ENCODE results near the gene AK5.

The AK5 gene

DNA sequence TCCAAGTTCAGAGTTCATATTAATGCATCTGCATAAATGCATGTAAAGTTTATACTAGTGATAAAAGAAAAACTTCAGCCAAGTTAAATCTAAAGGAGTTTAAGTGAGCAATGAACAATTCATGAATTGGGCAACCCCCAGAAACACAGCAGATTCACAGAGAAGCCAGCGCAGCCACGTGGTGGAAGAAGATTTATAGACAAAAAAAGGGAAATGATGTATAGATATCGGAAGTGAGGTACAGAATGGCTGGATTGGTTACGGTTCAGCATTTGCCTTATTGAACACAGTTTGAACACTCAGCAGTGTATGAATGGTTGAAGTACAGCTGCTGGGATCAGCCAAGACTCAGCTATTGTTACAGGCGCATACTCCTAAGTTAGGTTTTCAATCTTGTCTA, 5.7 kb downstream of the AK5 start:
- no peak for ATAC-seq
- TF ChIP-seq GLIS3 (CRISPR knock-in tag; IDR thresholded peaks at IDR 0.05), result no peak
- no peak for TF ChIP-seq ZNF565 (CRISPR knock-in tag; conservative IDR thresholded peaks at IDR 0.05; ENCODE audit: low read depth)
- no peak for TF ChIP-seq TCF4 (CRISPR knock-in tag; IDR thresholded peaks at IDR 0.05; ENCODE audit: borderline replicate concordance)
- TF ChIP-seq TOX (CRISPR knock-in tag; IDR thresholded peaks at IDR 0.05; ENCODE audit: borderline replicate concordance), result no peak
- TF ChIP-seq BACH2 (CRISPR knock-in tag; IDR thresholded peaks at IDR 0.05; ENCODE audit: borderline replicate concordance), result no peak
- no peak for TF ChIP-seq RARB (CRISPR knock-in tag; IDR thresholded peaks at IDR 0.05)
- TF ChIP-seq OSR1 (CRISPR knock-in tag; IDR thresholded peaks at IDR 0.05), result no peak
- no peak for TF ChIP-seq ZFP3 (CRISPR knock-in tag; IDR thresholded peaks at IDR 0.05)
- TF ChIP-seq ZNF70 (CRISPR knock-in tag; IDR thresholded peaks at IDR 0.05), result no peak
- TF ChIP-seq ZFP30 (CRISPR knock-in tag; IDR thresholded peaks at IDR 0.05), result no peak
- no peak for TF ChIP-seq ISL1 (CRISPR knock-in tag; IDR thresholded peaks at IDR 0.05)
- no peak for TF ChIP-seq ZNF8 (CRISPR knock-in tag; IDR thresholded peaks at IDR 0.05)
- no peak for TF ChIP-seq CSDC2 (CRISPR knock-in tag; IDR thresholded peaks at IDR 0.05)
- TF ChIP-seq, protein P1, sequence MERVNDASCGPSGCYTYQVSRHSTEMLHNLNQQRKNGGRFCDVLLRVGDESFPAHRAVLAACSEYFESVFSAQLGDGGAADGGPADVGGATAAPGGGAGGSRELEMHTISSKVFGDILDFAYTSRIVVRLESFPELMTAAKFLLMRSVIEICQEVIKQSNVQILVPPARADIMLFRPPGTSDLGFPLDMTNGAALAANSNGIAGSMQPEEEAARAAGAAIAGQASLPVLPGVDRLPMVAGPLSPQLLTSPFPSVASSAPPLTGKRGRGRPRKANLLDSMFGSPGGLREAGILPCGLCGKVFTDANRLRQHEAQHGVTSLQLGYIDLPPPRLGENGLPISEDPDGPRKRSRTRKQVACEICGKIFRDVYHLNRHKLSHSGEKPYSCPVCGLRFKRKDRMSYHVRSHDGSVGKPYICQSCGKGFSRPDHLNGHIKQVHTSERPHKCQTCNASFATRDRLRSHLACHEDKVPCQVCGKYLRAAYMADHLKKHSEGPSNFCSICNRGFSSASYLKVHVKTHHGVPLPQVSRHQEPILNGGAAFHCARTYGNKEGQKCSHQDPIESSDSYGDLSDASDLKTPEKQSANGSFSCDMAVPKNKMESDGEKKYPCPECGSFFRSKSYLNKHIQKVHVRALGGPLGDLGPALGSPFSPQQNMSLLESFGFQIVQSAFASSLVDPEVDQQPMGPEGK (CRISPR knock-in tag; IDR thresholded peaks at IDR 0.05; ENCODE audit: borderline replicate concordance), result no peak
- TF ChIP-seq SNAI2 (CRISPR knock-in tag; IDR thresholded peaks at IDR 0.05), result no peak
- TF ChIP-seq ZC3H10 (CRISPR knock-in tag; IDR thresholded peaks at IDR 0.05), result no peak
- no peak for TF ChIP-seq ARNTL (CRISPR knock-in tag; IDR thresholded peaks at IDR 0.05; ENCODE audit: borderline replicate concordance, low read depth)

- ATAC-seq, result no peak; the same call in 2 of the 3 replicates
- TF ChIP-seq, protein P2, sequence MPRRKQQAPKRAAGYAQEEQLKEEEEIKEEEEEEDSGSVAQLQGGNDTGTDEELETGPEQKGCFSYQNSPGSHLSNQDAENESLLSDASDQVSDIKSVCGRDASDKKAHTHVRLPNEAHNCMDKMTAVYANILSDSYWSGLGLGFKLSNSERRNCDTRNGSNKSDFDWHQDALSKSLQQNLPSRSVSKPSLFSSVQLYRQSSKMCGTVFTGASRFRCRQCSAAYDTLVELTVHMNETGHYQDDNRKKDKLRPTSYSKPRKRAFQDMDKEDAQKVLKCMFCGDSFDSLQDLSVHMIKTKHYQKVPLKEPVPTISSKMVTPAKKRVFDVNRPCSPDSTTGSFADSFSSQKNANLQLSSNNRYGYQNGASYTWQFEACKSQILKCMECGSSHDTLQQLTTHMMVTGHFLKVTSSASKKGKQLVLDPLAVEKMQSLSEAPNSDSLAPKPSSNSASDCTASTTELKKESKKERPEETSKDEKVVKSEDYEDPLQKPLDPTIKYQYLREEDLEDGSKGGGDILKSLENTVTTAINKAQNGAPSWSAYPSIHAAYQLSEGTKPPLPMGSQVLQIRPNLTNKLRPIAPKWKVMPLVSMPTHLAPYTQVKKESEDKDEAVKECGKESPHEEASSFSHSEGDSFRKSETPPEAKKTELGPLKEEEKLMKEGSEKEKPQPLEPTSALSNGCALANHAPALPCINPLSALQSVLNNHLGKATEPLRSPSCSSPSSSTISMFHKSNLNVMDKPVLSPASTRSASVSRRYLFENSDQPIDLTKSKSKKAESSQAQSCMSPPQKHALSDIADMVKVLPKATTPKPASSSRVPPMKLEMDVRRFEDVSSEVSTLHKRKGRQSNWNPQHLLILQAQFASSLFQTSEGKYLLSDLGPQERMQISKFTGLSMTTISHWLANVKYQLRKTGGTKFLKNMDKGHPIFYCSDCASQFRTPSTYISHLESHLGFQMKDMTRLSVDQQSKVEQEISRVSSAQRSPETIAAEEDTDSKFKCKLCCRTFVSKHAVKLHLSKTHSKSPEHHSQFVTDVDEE (CRISPR knock-in tag; IDR thresholded peaks at IDR 0.05), result peak; percentile 23; the same call in 1 of the 2 replicates
- no peak for TF ChIP-seq TCF4 (CRISPR knock-in tag; IDR thresholded peaks at IDR 0.05; ENCODE audit: borderline replicate concordance)
Measured at GRCh38 chr1:77288275-77288674, 6.5 kb downstream of the AK5 start.

DNA sequence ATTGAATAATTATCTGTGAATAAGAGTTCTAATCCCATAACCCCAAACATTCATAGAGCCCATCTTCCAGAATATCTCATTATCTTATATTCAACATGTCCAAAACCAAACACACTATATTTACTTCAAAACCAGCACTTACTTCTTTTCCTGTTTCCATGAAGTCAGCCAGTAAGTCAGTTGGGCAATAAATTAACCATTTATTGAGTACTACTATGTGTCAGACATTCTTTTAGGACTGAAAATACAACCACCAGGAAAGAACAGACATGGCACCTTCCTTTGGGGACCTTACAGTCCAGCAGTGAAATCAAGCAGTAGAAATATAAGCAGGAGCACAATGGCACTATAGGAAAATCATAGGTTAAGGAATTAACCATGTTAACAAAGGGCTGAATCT, 8.8 kb downstream of the AK5 start:
- TF ChIP-seq CSDC2 (CRISPR knock-in tag; IDR thresholded peaks at IDR 0.05), result no peak
- TF ChIP-seq, protein P2 (CRISPR knock-in tag; IDR thresholded peaks at IDR 0.05), result no peak
- no peak for TF ChIP-seq ZNF70 (CRISPR knock-in tag; IDR thresholded peaks at IDR 0.05)
- no peak for TF ChIP-seq ISL1 (CRISPR knock-in tag; IDR thresholded peaks at IDR 0.05)
- TF ChIP-seq ZC3H10 (CRISPR knock-in tag; IDR thresholded peaks at IDR 0.05), result no peak
- no peak for TF ChIP-seq RARB (CRISPR knock-in tag; IDR thresholded peaks at IDR 0.05)
- TF ChIP-seq OSR1 (CRISPR knock-in tag; IDR thresholded peaks at IDR 0.05), result no peak
- no peak for TF ChIP-seq BACH2 (CRISPR knock-in tag; IDR thresholded peaks at IDR 0.05; ENCODE audit: borderline replicate concordance)

DNA sequence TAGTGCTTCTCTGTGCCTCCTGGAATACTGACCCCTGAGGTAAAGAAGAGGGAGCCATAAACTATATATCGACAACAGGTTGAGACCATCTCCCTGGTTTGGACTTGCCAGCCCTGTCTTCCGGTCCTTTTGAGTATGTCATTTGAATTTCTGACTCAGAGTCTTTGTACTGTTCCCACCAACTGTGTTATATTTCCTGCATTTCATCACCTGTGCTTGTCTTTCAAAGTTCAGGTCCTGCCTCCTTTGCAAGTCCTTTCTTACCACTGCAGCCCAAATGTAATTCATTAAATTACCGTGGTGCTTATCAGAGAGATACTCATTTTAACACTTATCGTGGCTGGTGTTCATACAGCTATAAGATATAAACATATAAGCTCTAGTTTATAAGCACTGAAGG, 10.7 kb downstream of the AK5 start:
- no peak for ATAC-seq
- TF ChIP-seq CREB5 (CRISPR knock-in tag; IDR thresholded peaks at IDR 0.05; ENCODE audit: low read depth) (no peak), ZFP3 (CRISPR knock-in tag; IDR thresholded peaks at IDR 0.05) (no peak), ZNF70 (CRISPR knock-in tag; IDR thresholded peaks at IDR 0.05) (no peak), GLIS3 (CRISPR knock-in tag; IDR thresholded peaks at IDR 0.05) (no peak), TOX (CRISPR knock-in tag; IDR thresholded peaks at IDR 0.05; ENCODE audit: borderline replicate concordance) (no peak), ESRRG (CRISPR knock-in tag; IDR thresholded peaks at IDR 0.05) (no peak), SNAI2 (CRISPR knock-in tag; IDR thresholded peaks at IDR 0.05) (no peak), ZNF565 (CRISPR knock-in tag; conservative IDR thresholded peaks at IDR 0.05; ENCODE audit: low read depth) (no peak), CSDC2 (CRISPR knock-in tag; IDR thresholded peaks at IDR 0.05) (no peak)
- TF ChIP-seq, protein P1 (CRISPR knock-in tag; IDR thresholded peaks at IDR 0.05; ENCODE audit: borderline replicate concordance), result no peak
- TF ChIP-seq, protein P2 (CRISPR knock-in tag; IDR thresholded peaks at IDR 0.05), result no peak

More for the DNA sequence above, 8.8 kb downstream of the AK5 start:
- ATAC-seq, result no peak

Measured in SK-N-SH treated with all-trans-retinoic acid at 6 μM for 48 hours (cell line).